Activated naive CD4-positive, alpha-beta T cell treated with anti-CD3 and anti-CD28 coated beads, Interleukin-2, amount 50 U/mL, for 24 hours (primary cell): ENCODE results near the gene RPP25.

Experiments used
- H3K27ac Mint-ChIP-seq: one replicate; pipeline ENCODE4 v1.8.0; 2021; ENCODE audit warnings: mild to moderate bottlenecking, mixed read lengths
- H3K27me3 Mint-ChIP-seq: one replicate; pipeline ENCODE4 v1.8.0; 2021; ENCODE audit warnings: mixed read lengths
- H3K36me3 Mint-ChIP-seq: one replicate; pipeline ENCODE4 v1.8.0; 2021; ENCODE audit warnings: mixed read lengths
- H3K4me1 Mint-ChIP-seq: one replicate; pipeline ENCODE4 v1.8.0; 2021; ENCODE audit warnings: mixed read lengths
- H3K4me3 Mint-ChIP-seq: one replicate; pipeline ENCODE4 v1.8.0; 2021; ENCODE audit warnings: mild to moderate bottlenecking, mixed read lengths
- H3K9me3 Mint-ChIP-seq: one replicate; pipeline ENCODE4 v1.8.0; 2021; ENCODE audit warnings: mixed read lengths

RPP25 gene

GRCh38 chr15:74978503-74978902, 21.9 kb upstream of the RPP25 start:
- H3K9me3 Mint-ChIP-seq = no peaks in the 10 kb centered on the region
- H3K27ac Mint-ChIP-seq = no peak overlapping the region
- H3K36me3 Mint-ChIP-seq = no peaks in the 10 kb centered on the region
- no peak overlapping the region for H3K4me3 Mint-ChIP-seq
- peaks cover 8% of the 10 kb centered on the region for H3K4me1 Mint-ChIP-seq
- H3K27me3 Mint-ChIP-seq = peaks cover 4% of the 10 kb centered on the region

GRCh38 chr15:74978077-74978476, 21.5 kb upstream of the RPP25 start:
- Mint-ChIP-seq H3K9me3 (no peaks in the 10 kb centered on the region), H3K27ac (peak overlapping the region; percentile 38), H3K36me3 (no peaks in the 10 kb centered on the region), H3K4me3 (no peak overlapping the region), H3K27me3 (peaks cover 4% of the 10 kb centered on the region), H3K4me1 (peaks cover 6% of the 10 kb centered on the region)

GRCh38 chr15:74977599-74977998, 21.0 kb upstream of the RPP25 start:
- Mint-ChIP-seq H3K4me1 (peaks cover 6% of the 10 kb centered on the region), H3K9me3 (no peaks in the 10 kb centered on the region), H3K4me3 (no peak overlapping the region), H3K27ac (peak overlapping the region; percentile 38), H3K27me3 (peaks cover 4% of the 10 kb centered on the region), H3K36me3 (no peaks in the 10 kb centered on the region)

- Mint-ChIP-seq H3K36me3 (no peaks in the 10 kb centered on the region), H3K4me3 (no peak overlapping the region), H3K4me1 (peaks cover 6% of the 10 kb centered on the region), H3K9me3 (no peaks in the 10 kb centered on the region), H3K27me3 (peaks cover 2% of the 10 kb centered on the region), H3K27ac (no peak overlapping the region)
Measured at GRCh38 chr15:74976159-74976558, 19.6 kb upstream of the RPP25 start.

DNA sequence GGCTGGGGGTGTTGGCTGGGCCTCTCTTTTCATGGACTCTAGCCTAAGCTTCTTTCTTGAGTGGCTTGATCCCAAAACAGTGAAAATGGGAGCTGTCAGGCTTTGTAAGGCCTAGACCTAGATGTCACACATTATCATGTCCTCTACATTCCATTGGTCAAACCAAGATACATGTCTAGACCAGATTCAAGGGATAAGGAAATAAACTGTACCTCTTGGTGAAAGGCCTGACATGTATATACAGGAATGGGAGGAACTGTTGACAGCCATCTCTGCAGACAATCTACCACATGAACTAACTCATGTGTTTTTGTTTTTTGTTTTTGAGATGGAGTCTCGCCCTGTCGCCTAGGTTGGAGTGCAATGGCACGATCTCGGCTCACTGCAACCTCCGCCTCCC, 11.1 kb upstream of the RPP25 start:
- no peaks in the 10 kb centered on the region for H3K36me3 Mint-ChIP-seq
- no peak overlapping the region for H3K4me3 Mint-ChIP-seq
- no peaks in the 10 kb centered on the region for H3K4me1 Mint-ChIP-seq
- no peaks in the 10 kb centered on the region for H3K27me3 Mint-ChIP-seq
- H3K27ac Mint-ChIP-seq = no peak overlapping the region
- no peaks in the 10 kb centered on the region for H3K9me3 Mint-ChIP-seq

DNA sequence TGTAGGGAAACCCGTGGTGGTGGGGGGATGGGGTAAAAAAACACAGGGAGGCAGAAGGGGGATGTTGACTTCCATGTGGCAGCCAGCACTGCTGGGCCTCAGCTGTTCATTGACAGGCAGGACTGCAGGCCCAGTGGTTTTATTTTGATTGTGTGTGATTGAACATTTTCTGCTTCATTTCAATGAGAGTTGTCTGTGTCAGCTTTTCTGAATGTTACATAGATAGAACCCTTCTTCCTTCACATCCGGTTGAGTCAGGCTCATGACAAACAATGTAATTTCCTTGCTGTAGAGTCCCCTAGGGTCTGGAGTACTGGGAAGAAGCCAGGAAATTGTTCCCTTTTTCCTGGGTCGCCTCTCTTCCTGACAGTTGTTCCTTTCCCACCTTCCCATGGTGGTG, 8.2 kb upstream of the RPP25 start:
- Mint-ChIP-seq H3K4me3 (no peak overlapping the region), H3K27me3 (no peaks in the 10 kb centered on the region), H3K9me3 (no peaks in the 10 kb centered on the region), H3K36me3 (no peaks in the 10 kb centered on the region), H3K27ac (no peak overlapping the region), H3K4me1 (peaks cover 13% of the 10 kb centered on the region)

- H3K4me1 Mint-ChIP-seq = peaks cover 25% of the 10 kb centered on the region
- peaks cover 8% of the 10 kb centered on the region for H3K27me3 Mint-ChIP-seq
- peak overlapping the region; percentile 65 for H3K27ac Mint-ChIP-seq
Measured at GRCh38 chr15:74963213-74963612, 6.6 kb upstream of the RPP25 start.

DNA sequence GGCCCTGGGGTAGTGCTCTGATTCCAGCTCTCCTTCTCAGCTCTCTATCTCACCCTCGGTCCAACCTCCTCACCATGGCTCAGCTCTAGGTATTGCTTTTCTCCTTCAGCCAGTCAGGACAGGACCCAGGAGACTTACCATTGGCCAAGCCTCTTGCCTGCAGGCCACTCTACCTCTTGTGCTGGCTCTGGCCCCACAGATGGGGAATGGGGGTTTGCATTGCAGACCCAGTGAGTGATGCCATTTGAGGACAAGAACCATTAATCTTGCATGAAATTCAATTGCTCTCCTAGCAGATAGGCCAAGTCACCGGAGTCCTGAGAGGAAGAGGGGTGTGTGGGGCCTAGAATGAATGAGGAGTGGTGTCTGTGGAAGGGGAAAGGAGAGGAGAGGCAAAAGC, 6.1 kb upstream of the RPP25 start:
- Mint-ChIP-seq H3K4me3 (no peak overlapping the region), H3K27ac (no peak overlapping the region), H3K27me3 (peaks cover 11% of the 10 kb centered on the region), H3K9me3 (no peaks in the 10 kb centered on the region), H3K36me3 (no peaks in the 10 kb centered on the region), H3K4me1 (peaks cover 30% of the 10 kb centered on the region)

More at GRCh38 chr15:74963213-74963612, 6.6 kb upstream of the RPP25 start:
- Mint-ChIP-seq H3K36me3 (no peaks in the 10 kb centered on the region), H3K4me3 (no peak overlapping the region), H3K9me3 (no peaks in the 10 kb centered on the region)

DNA sequence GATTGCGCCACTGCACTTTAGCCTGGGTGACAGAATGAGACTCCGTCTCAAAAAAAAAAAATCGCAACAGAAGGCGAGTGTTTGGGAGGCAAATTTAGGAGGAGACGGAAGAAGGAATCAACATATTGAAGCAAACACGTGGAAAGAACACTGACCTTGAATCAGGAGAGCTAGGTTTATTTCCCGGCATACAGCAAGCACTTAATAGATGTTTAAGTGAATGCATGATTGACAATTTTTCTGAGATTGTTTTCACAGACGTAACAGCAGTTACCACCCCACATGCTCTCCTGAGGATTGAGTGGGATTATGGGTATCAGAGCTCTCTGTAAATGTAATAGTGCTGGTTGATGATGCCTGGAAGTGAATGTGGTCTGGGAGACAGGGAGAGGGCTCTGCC, 5.6 kb upstream of the RPP25 start:
- H3K27ac Mint-ChIP-seq = peak overlapping the region; percentile 59
- no peaks in the 10 kb centered on the region for H3K36me3 Mint-ChIP-seq
- H3K4me3 Mint-ChIP-seq = no peak overlapping the region
- peaks cover 30% of the 10 kb centered on the region for H3K4me1 Mint-ChIP-seq
- peaks cover 11% of the 10 kb centered on the region for H3K27me3 Mint-ChIP-seq
- H3K9me3 Mint-ChIP-seq = no peaks in the 10 kb centered on the region

- no peaks in the 10 kb centered on the region for H3K9me3 Mint-ChIP-seq
- peak overlapping the region; percentile 74 for H3K27ac Mint-ChIP-seq
- no peaks in the 10 kb centered on the region for H3K36me3 Mint-ChIP-seq
- peaks cover 11% of the 10 kb centered on the region for H3K27me3 Mint-ChIP-seq
- H3K4me1 Mint-ChIP-seq = peaks cover 30% of the 10 kb centered on the region
- H3K4me3 Mint-ChIP-seq = no peak overlapping the region
Measured at GRCh38 chr15:74961616-74962015, 5.0 kb upstream of the RPP25 start.

GRCh38 chr15:74960995-74961588, 4.5 kb upstream of the RPP25 start:
- H3K9me3 Mint-ChIP-seq = no peaks in the 10 kb centered on the region
- H3K36me3 Mint-ChIP-seq = no peaks in the 10 kb centered on the region
- H3K4me3 Mint-ChIP-seq = no peak overlapping the region
- peaks cover 11% of the 10 kb centered on the region for H3K27me3 Mint-ChIP-seq
- H3K4me1 Mint-ChIP-seq = peaks cover 30% of the 10 kb centered on the region
- peak overlapping the region; percentile 74 for H3K27ac Mint-ChIP-seq

DNA sequence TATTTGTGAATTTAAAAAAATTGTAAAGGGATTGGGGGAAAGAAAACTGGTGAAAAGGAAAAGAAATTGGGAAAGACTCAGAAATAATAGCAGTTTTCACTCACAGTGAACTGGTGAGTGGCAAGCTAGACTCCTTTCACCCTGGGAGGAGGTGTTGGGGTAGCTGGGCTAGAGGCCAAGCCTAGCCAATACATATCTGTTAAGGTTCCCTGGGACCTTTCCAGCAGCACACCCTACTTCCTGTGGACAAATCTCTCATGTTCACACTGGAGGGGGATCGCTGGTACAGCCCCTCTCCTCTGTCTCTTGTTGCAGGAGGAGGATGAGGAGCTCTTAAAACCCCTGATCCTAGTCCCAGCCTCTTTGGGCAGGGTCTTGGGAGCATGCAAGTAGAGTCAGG, 3.7 kb upstream of the RPP25 start:
- no peak overlapping the region for H3K4me3 Mint-ChIP-seq
- H3K4me1 Mint-ChIP-seq = peaks cover 36% of the 10 kb centered on the region
- peak overlapping the region; percentile 41 for H3K27ac Mint-ChIP-seq
- H3K27me3 Mint-ChIP-seq = peaks cover 11% of the 10 kb centered on the region
- no peaks in the 10 kb centered on the region for H3K9me3 Mint-ChIP-seq
- H3K36me3 Mint-ChIP-seq = no peaks in the 10 kb centered on the region

DNA sequence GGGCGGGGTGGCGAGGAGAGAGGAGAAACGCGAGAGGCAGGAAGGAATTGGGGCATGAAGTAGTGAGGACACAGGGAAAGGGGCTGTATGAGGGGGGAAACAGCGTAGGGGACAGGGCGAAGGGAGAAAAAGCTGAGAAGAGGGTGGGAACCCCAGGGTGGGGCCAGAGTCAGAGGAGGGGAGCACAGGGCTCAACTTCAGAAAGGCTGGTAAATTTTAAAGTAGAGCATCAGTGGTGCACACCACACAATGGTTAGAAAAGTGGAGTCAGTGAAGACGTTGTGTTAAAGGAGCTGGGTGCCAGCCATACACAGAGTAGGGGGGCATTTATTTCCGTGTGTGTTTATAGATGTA, 3.0 kb upstream of the RPP25 start:
- Mint-ChIP-seq H3K9me3 (no peaks in the 10 kb centered on the region), H3K4me1 (peaks cover 43% of the 10 kb centered on the region), H3K36me3 (no peaks in the 10 kb centered on the region), H3K4me3 (peak overlapping the region; percentile 55), H3K27ac (no peak overlapping the region), H3K27me3 (peaks cover 11% of the 10 kb centered on the region)

- Mint-ChIP-seq H3K27ac (no peak overlapping the region), H3K9me3 (no peaks in the 10 kb centered on the region), H3K27me3 (peaks cover 11% of the 10 kb centered on the region), H3K36me3 (no peaks in the 10 kb centered on the region), H3K4me1 (peaks cover 43% of the 10 kb centered on the region), H3K4me3 (peak overlapping the region; percentile 57)
Measured at GRCh38 chr15:74958908-74959585, 2.5 kb upstream of the RPP25 start.

- H3K27ac Mint-ChIP-seq = no peak overlapping the region
Measured at GRCh38 chr15:74958320-74958907, 1.8 kb upstream of the RPP25 start.

GRCh38 chr15:74957476-74958035, 984 bp upstream of the RPP25 start:
- Mint-ChIP-seq H3K36me3 (no peaks in the 10 kb centered on the region), H3K4me1 (peaks cover 43% of the 10 kb centered on the region), H3K27me3 (peaks cover 11% of the 10 kb centered on the region), H3K9me3 (no peaks in the 10 kb centered on the region), H3K4me3 (peak overlapping the region; percentile 71), H3K27ac (no peak overlapping the region)

More at GRCh38 chr15:74958320-74958907, 1.8 kb upstream of the RPP25 start:
- H3K4me3 Mint-ChIP-seq = no peak overlapping the region
- H3K4me1 Mint-ChIP-seq = peaks cover 43% of the 10 kb centered on the region
- H3K36me3 Mint-ChIP-seq = no peaks in the 10 kb centered on the region
- peaks cover 11% of the 10 kb centered on the region for H3K27me3 Mint-ChIP-seq
- H3K9me3 Mint-ChIP-seq = no peaks in the 10 kb centered on the region
